Neural progenitor cell (in vitro differentiated cells): ENCODE data around the gene CELF5.

ENCODE experiments used
- EZH2 ChIP-seq: fragments of 200-600 bp; sonication (generic); IDR thresholded peaks from 2 replicates; pipeline ENCODE4 v1.6.1; 2017; ENCODE audit warnings: antibody characterized with exemption, mild to moderate bottlenecking, moderate library complexity
- TF ChIP-seq, protein P1 (sequence below): fragments of 200-600 bp; sonication (generic); IDR thresholded peaks from 2 replicates; pipeline ENCODE4 v1.5.1; 2017; ENCODE audit warnings: antibody characterized with exemption, mild to moderate bottlenecking

DNA sequence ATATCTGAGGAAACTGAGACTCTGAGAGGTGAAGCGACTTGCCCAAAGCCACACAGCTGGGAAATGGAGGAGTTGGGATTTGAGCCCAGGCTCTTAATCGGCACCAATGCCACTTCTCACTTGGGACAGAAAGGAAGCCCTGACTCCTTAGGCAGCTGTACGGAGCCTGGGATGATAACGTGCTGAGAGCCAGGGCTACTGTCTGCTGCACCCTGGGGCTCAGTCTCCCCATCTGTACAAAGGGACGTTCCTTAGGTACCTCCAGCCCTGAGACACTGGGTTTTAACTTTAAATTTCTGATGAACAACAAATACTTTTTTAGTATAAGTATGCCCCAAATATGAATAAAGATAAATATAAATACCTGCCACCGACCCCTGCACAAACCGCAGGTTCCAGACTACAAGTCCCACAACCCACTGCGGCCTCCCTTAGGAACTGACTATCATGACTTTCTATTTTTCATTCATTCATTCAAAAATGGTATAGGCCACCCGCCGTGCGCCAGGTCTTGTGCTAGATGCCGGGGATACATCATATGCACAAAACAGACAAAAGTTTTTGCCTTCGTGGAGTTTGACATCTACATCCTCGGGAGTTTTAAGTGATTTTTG is 39.5 kb upstream of the CELF5 start:
- TF ChIP-seq, protein P1, sequence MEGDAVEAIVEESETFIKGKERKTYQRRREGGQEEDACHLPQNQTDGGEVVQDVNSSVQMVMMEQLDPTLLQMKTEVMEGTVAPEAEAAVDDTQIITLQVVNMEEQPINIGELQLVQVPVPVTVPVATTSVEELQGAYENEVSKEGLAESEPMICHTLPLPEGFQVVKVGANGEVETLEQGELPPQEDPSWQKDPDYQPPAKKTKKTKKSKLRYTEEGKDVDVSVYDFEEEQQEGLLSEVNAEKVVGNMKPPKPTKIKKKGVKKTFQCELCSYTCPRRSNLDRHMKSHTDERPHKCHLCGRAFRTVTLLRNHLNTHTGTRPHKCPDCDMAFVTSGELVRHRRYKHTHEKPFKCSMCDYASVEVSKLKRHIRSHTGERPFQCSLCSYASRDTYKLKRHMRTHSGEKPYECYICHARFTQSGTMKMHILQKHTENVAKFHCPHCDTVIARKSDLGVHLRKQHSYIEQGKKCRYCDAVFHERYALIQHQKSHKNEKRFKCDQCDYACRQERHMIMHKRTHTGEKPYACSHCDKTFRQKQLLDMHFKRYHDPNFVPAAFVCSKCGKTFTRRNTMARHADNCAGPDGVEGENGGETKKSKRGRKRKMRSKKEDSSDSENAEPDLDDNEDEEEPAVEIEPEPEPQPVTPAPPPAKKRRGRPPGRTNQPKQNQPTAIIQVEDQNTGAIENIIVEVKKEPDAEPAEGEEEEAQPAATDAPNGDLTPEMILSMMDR = no peak
- no peak for TF ChIP-seq EZH2
